Activated B cell treated with CpG ODN at 0.5 μM for 24 hours (primary cell): ENCODE measurements around the gene CBR4. TPM values are rescaled to one million over a fixed set of nuclear protein-coding genes. Genes with fewer than 3 reads are reported as not detected.
"Not testable (repeated sequence)": the region's sequence is repeated elsewhere in the genome, so short reads cannot be mapped to it uniquely, and the experiment has no call there.

Experiments used
- ATAC-seq: fragments of 200-7000 bp; cut with Tn5 transposase; one replicate; pipeline ENCODE4 v1.10.0; 2021; ENCODE audit warnings: low read depth, mild to moderate bottlenecking, moderate library complexity
- CTCF ChIA-PET: fragments of 350-600 bp; sonication (Branson Sonifier 250); formaldehyde crosslinking; loops from one replicate; lab custom pipeline; 2021; ENCODE audit warnings: antibody characterized with exemption; lab: Charles Lee
- POLR2A ChIA-PET: fragments of 350-600 bp; sonication (Branson Sonifier 250); formaldehyde crosslinking; loops from one replicate; lab custom pipeline; 2021; ENCODE audit warnings: antibody characterized with exemption; lab: Charles Lee
- DNase-seq: peaks from one replicate; pipeline ENCODE4 v3.0.0; 2022
- H3K27ac Mint-ChIP-seq: one replicate; pipeline ENCODE4 v1.8.0; 2020; ENCODE audit warnings: mixed read lengths
- H3K27me3 Mint-ChIP-seq: one replicate; pipeline ENCODE4 v1.8.0; 2021; ENCODE audit warnings: mixed read lengths
- H3K36me3 Mint-ChIP-seq: one replicate; pipeline ENCODE4 v1.8.0; 2021; ENCODE audit warnings: low read depth, mixed read lengths
- H3K4me1 Mint-ChIP-seq: one replicate; pipeline ENCODE4 v1.8.0; 2021; ENCODE audit warnings: mixed read lengths
- H3K4me3 Mint-ChIP-seq: one replicate; pipeline ENCODE4 v1.8.0; 2020; ENCODE audit warnings: mild to moderate bottlenecking, mixed read lengths
- H3K9me3 Mint-ChIP-seq: one replicate; pipeline ENCODE4 v1.8.0; 2020; ENCODE audit warnings: mixed read lengths
- CTCF ChIP-seq: fragments of 200-600 bp; IDR thresholded peaks from one replicate; pipeline ENCODE4 v1.8.0; 2022; ENCODE audit warnings: antibody characterized with exemption, mild to moderate bottlenecking
- intact Hi-C: fragments of 100-400 bp; cut with micrococcal nuclease; formaldehyde crosslinking; loops from one replicate; pipeline ENCODE4 v1.15.1; 2024
- total RNA-seq: library from RNA; stranded (reverse); gene quantifications from 2 replicates; pipeline ENCODE4 v1.2.3, GENCODE V29; 2022

The CBR4 gene
- total RNA-seq, 1 donor from 2014 or later: 25.7 TPM

GRCh38 chr4:168979338-168979737 is 30.7 kb downstream of the CBR4 start:
- ChIA-PET POLR2A (no interaction called here), CTCF (no interaction called here)
- ATAC-seq: no peak
- H3K27me3 Mint-ChIP-seq: no peaks in the 10 kb centered on the region
- DNase-seq: no peak
- intact Hi-C loops: no loop called here
- H3K4me1 Mint-ChIP-seq: no peaks in the 10 kb centered on the region
- peaks cover 42% of the 10 kb centered on the region for H3K36me3 Mint-ChIP-seq
- no peak for TF ChIP-seq CTCF
- peaks cover 32% of the 10 kb centered on the region for H3K9me3 Mint-ChIP-seq
- no peak overlapping the region for H3K27ac Mint-ChIP-seq
- no peak overlapping the region for H3K4me3 Mint-ChIP-seq

GRCh38 chr4:168978001-168978700 is 31.9 kb downstream of the CBR4 start:
- H3K4me1 Mint-ChIP-seq: no peaks in the 10 kb centered on the region
- no peak overlapping the region for H3K27ac Mint-ChIP-seq
- H3K36me3 Mint-ChIP-seq: peaks cover 34% of the 10 kb centered on the region
- POLR2A ChIA-PET: no interaction called here
- CTCF ChIA-PET: no interaction called here
- ATAC-seq: no peak
- intact Hi-C loops: no loop called here
- DNase-seq: no peak
- no peak overlapping the region for H3K4me3 Mint-ChIP-seq
- no peak for TF ChIP-seq CTCF
- H3K27me3 Mint-ChIP-seq: no peaks in the 10 kb centered on the region
- peaks cover 30% of the 10 kb centered on the region for H3K9me3 Mint-ChIP-seq

GRCh38 chr4:168972596-168972995 is 37.5 kb downstream of the CBR4 start:
- POLR2A ChIA-PET: no interaction called here
- CTCF ChIA-PET: no interaction called here
- no peak for TF ChIP-seq CTCF
- Mint-ChIP-seq H3K4me3 (no peak overlapping the region), H3K4me1 (no peaks in the 10 kb centered on the region), H3K27me3 (no peaks in the 10 kb centered on the region), H3K9me3 (peaks cover 37% of the 10 kb centered on the region), H3K36me3 (peaks cover 4% of the 10 kb centered on the region), H3K27ac (no peak overlapping the region)
- intact Hi-C loops: no loop called here
- DNase-seq (no peak), ATAC-seq (no peak)

GRCh38 chr4:168960716-168961115 is 49.3 kb downstream of the CBR4 start:
- Mint-ChIP-seq H3K27ac (no peak overlapping the region), H3K9me3 (peaks cover 4% of the 10 kb centered on the region), H3K4me1 (no peaks in the 10 kb centered on the region), H3K36me3 (peaks cover 6% of the 10 kb centered on the region), H3K4me3 (no peak overlapping the region), H3K27me3 (no peaks in the 10 kb centered on the region)
- ATAC-seq: no peak
- no peak for DNase-seq
- TF ChIP-seq CTCF: no peak
- CTCF ChIA-PET: no interaction called here
- POLR2A ChIA-PET: no interaction called here
- intact Hi-C loops: no loop called here

GRCh38 chr4:168955674-168956073 is 54.4 kb downstream of the CBR4 start:
- no peaks in the 10 kb centered on the region for H3K27me3 Mint-ChIP-seq
- ChIA-PET CTCF (interaction anchor here (1.5 kb wide), 1 partner anchor 13 kb away, joined by 4 read pairs; no protein-coding TSS in a partner anchor), POLR2A (no interaction called here)
- peaks cover 4% of the 10 kb centered on the region for H3K9me3 Mint-ChIP-seq
- no peak for ATAC-seq
- H3K4me3 Mint-ChIP-seq: no peak overlapping the region
- H3K27ac Mint-ChIP-seq: no peak overlapping the region
- H3K4me1 Mint-ChIP-seq: no peaks in the 10 kb centered on the region
- intact Hi-C loops: no loop called here
- H3K36me3 Mint-ChIP-seq: peaks cover 2% of the 10 kb centered on the region
- DNase-seq: no peak
- TF ChIP-seq CTCF: no peak

- CTCF ChIA-PET: interaction anchor here (1.5 kb wide), 1 partner anchor 10 kb away, joined by 8 read pairs; no protein-coding TSS in a partner anchor
- H3K27ac Mint-ChIP-seq, H3K9me3 Mint-ChIP-seq, ATAC-seq, H3K4me1 Mint-ChIP-seq, POLR2A ChIA-PET, intact Hi-C loops, DNase-seq, H3K27me3 Mint-ChIP-seq, H3K4me3 Mint-ChIP-seq, H3K36me3 Mint-ChIP-seq: not testable (repeated sequence)
These were observed 57.2 kb downstream of the CBR4 start for GRCh38 chr4:168952821-168953246.
